ENCODE data around the gene PTGIS. TPM values are rescaled to one million over a fixed set of nuclear protein-coding genes. Genes with fewer than 3 reads are reported as not detected.
"Not testable (repeated sequence)": the region's sequence is repeated elsewhere in the genome, so short reads cannot be mapped to it uniquely, and the experiment has no call there.

Gene PTGIS
- polyA plus RNA-seq (ENCODE audit: insufficient read length in 4 of 4), result 10 to 100 TPM; 30.8 to 42.9 (median 33.3) TPM

DNA sequence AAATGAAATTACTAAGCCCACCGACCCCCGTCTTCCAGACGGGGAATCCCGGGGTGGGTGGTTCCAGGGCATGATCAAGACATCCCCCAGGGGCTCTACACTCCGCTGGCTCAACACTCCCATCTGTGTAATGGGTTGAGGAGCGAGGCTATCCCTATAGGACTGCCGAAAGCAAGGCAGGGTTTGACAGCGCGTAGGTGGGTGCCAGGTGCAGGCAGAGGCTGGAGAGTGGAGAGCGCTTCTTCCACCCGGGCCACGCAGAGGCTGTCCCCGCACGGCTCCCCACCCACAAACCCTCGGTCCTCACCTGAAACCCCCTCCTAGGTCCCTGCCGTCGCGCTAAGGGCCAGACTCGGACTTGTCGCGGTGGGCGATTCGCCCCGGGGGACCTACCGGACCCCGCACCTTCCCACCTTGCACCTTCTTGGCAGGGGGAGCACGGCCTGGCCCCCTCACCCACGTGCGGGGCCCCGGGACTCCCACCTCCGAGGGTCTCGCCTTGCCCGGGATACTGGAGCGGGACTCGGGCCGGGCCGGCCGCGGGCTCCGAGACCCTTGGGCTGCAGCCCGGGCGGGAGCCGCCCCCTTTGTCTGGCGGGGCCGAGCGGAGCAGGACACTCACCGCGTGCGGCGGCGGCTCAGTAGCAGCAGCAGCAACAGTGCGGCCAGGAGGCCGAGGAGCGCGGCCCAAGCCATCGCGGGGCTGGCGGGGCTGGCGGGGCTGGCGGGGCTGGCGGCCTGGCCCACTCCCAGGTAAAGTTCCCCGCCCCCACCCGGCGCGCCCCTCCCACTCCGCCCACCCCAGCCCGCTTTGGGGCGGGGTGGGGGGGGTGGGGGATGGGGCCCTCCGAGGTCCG, at the start of gene PTGIS:
TSS of gene PTGIS (minus strand) at position 717 of the 857 bp plus-strand sequence. CDS start at position 696, 21 bp downstream.
- DNase-seq (ENCODE audit: low read depth in 4 of 4, low spot score in 2 of 4), result no peak

DNA sequence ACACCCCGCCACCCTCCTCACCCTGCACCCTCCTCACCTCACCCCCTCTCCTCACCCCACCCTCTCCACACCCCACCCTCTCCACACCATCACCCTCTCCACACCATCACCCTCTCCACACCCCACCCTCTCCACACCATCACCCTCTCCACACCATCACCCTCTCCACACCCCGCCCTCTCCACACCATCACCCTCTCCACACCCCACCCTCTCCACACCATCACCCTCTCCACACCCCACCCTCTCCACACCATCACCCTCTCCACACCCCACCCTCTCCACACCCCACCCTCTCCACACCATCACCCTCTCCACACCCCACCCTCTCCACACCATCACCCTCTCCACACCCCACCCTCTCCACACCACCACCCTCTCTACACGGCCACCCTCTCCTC, 49.5 kb upstream of the PTGIS start:
- not testable (repeated sequence) for DNase-seq (ENCODE audit: low read depth in 4 of 4, low spot score in 2 of 4)

DNA sequence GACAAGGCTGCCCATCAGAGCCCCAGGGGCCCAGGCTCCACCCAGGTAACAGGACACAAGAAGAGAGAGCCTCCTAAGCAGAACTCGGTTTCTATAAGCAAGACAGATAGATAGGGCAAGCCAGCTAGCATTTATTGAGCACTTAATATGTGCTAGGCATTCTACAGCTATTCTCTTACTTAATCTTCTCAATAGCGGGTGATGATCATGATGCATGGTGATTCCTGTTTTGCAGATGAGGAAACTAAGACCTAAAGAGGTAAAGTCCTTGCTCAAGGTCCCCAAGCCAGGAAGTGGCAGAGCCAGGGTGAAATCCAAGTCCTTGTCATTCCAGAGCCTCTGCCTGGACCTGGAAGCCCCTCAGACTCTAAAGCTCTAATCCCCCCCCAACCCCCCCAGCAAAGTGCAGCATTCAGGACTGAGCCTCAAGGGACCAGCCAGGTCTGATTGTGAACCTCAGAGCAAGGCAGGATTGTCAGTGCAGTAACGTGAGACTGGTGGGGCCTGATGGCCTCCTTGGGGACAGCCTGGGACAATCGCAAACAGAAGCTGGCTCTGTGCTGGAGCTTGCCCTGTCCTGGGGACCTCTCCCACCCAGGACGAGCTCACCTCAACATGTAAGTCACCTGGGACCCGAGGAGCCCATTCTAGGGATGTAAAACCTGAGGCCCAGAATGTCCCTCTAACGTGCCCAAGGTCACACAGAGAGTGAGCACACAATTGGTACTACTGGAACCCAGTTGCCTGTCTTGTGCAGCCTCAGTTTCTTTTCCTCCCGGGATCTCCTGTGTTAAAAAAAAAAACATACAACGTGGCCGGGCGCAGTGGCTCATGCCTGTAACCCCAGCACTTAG, 48.4 kb upstream of the PTGIS start:
- DNase-seq (ENCODE audit: low read depth in 4 of 4, low spot score in 2 of 4), result no peak

- no peak for DNase-seq (ENCODE audit: low read depth in 4 of 4, low spot score in 2 of 4)
These were observed 47.6 kb upstream of the PTGIS start for GRCh38 chr20:49615401-49616153.

- not testable (repeated sequence) for DNase-seq (ENCODE audit: low read depth in 4 of 4, low spot score in 2 of 4)
These were observed 47.1 kb upstream of the PTGIS start for GRCh38 chr20:49615051-49615400.

- DNase-seq (ENCODE audit: low read depth in 4 of 4, low spot score in 2 of 4), result no peak
These were observed 46.6 kb upstream of the PTGIS start for GRCh38 chr20:49614338-49615050.

GRCh38 chr20:49612127-49612738, 44.3 kb upstream of the PTGIS start:
- no peak for DNase-seq (ENCODE audit: low read depth in 4 of 4, low spot score in 2 of 4)

GRCh38 chr20:49611539-49612126, 43.7 kb upstream of the PTGIS start:
- DNase-seq (ENCODE audit: low read depth in 4 of 4, low spot score in 2 of 4), result not testable (repeated sequence)

- no peak for DNase-seq (ENCODE audit: low read depth in 4 of 4, low spot score in 2 of 4)
These were observed 43.0 kb upstream of the PTGIS start for GRCh38 chr20:49610691-49611538.

- DNase-seq (ENCODE audit: low read depth in 4 of 4, low spot score in 2 of 4), result no peak
These were observed 41.1 kb upstream of the PTGIS start for GRCh38 chr20:49608752-49609670.

GRCh38 chr20:49607568-49607967, 39.6 kb upstream of the PTGIS start:
- DNase-seq (ENCODE audit: low read depth in 4 of 4, low spot score in 2 of 4), result no peak

DNA sequence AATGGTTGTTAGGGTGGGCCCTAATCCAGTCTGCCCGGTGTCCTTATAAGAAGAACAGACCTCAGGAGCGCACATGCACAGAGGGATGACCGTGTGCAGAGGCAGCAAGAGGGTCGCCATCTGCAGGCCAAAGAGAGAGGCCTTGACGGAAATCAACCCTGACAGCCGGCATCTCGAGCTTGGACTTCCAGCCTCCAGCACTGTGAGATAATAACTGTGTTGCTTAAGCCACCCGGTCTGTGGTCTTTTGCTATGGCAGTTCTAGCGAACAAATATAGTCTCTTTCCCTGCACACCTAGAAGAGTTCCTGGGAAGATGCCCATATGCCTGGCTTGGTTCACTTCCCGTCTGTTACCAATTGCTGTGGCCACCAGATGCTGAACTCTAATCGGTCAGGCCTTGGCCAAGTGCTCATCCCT, 35.3 kb upstream of the PTGIS start:
- no peak for DNase-seq (ENCODE audit: low read depth in 4 of 4, low spot score in 2 of 4)

- no peak for DNase-seq (ENCODE audit: low read depth in 4 of 4, low spot score in 2 of 4)
These were observed 34.6 kb upstream of the PTGIS start for GRCh38 chr20:49602345-49603208.

DNA sequence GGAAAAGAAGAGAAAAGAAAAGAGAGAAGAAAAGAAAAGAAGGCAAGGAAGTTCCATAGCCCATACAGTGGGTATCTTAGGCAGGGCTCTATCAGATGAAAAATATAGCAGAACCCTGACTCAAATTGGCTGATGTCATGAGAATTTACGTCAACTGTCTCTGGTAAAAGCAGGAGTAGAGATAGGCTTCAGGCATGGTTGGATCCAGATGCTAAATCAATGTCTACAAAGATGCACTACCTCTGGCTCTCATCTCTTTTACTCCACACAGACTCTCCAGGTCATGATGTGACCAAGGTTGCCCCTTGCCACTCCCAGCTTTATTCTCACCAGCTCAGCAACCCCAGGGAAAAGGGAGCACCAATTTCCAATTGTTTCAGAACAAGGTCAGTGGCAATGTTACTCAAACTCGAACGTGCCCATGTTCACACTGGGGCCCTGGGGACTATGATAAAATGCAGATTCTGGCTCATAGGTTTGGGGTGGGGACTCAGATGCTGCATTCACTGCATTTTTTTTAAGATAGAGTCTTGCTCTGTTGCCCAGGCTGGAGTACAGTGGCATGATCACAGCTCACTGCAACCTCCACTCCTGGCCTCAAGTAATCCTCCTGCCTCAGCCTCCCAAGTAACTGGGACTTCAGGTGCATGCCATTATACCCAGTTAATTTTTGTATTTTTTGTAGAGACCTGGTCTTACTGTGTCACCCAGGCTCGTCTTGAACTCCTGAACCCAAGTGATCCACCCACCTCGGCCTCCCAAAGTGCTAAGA, 33.4 kb upstream of the PTGIS start:
- no peak for DNase-seq (ENCODE audit: low read depth in 4 of 4, low spot score in 2 of 4)

- no peak for DNase-seq (ENCODE audit: low read depth in 4 of 4, low spot score in 2 of 4)
These were observed 31.8 kb upstream of the PTGIS start for GRCh38 chr20:49599746-49600113.
